ENCODE results near the gene TIMM21. TPM values are rescaled to one million over a fixed set of nuclear protein-coding genes. Genes with fewer than 3 reads are reported as not detected.
A peak's percentile ranks its signal among the peaks of the same experiment; 100 is the strongest.

TIMM21 gene
- total and polyA plus RNA-seq, 9 donors: 37.9 to 50.7 (median 43.7) TPM

GRCh38 chr18:74183130-74183529, 34.8 kb downstream of the TIMM21 start:
- DNase-seq: no peak
- Histone ChIP-seq H3K27me3 (ENCODE audit: control insufficient read depth, insufficient read depth, low read length) (no peaks in the 10 kb centered on the region), H3K9me3 (replicated peaks; ENCODE audit: control insufficient read depth, low read depth, low read length) (no peaks in the 10 kb centered on the region), H3K27ac (ENCODE audit: low read length) (no peak overlapping the region), H3K4me1 (ENCODE audit: control insufficient read depth, insufficient read depth, low read length) (no peaks in the 10 kb centered on the region), H3K36me3 (ENCODE audit: control insufficient read depth, insufficient read depth, low read length) (no peaks in the 10 kb centered on the region), H3K4me3 (ENCODE audit: low read length) (no peak overlapping the region)
- WGBS (ENCODE audit: insufficient coverage): 26% methylated on average over 3 of the region's 3 CpGs

GRCh38 chr18:74184875-74185274, 36.6 kb downstream of the TIMM21 start:
- peaks cover 5% of the 10 kb centered on the region for H3K4me1 ChIP-seq (ENCODE audit: control insufficient read depth, insufficient read depth, low read length)
- H3K9me3 ChIP-seq (replicated peaks; ENCODE audit: control insufficient read depth, low read depth, low read length): no peaks in the 10 kb centered on the region
- no peak overlapping the region for H3K4me3 ChIP-seq (ENCODE audit: low read length)
- 69% methylated on average over 3 of the region's 3 CpGs for WGBS (ENCODE audit: insufficient coverage)
- H3K27me3 ChIP-seq (ENCODE audit: control insufficient read depth, insufficient read depth, low read length): no peaks in the 10 kb centered on the region
- H3K27ac ChIP-seq (ENCODE audit: low read length): no peak overlapping the region
- no peaks in the 10 kb centered on the region for H3K36me3 ChIP-seq (ENCODE audit: control insufficient read depth, insufficient read depth, low read length)
- no peak for DNase-seq

DNA sequence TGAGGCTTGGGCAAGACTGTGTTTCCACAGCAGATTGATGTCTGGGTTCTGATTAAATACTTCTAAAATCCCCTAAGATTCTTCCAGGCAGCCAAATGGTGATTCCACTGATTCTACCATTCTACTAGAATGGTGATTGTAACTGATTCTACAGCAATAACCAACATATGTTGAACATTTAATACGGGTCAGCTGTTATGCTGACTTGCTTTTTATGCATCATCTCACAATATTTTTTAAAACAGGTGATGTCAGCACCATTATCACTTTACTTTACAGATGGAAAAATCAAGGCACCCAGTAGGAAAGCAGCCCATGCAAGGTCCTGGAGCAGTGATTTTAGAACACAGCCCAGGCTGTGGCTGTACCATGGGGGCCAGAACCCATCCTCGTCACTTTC, 37.5 kb downstream of the TIMM21 start:
- WGBS (ENCODE audit: insufficient coverage): no CpG with 5 or more reads among the region's 2 CpGs
- H3K9me3 ChIP-seq (replicated peaks; ENCODE audit: control insufficient read depth, low read depth, low read length): no peaks in the 10 kb centered on the region
- no peaks in the 10 kb centered on the region for H3K36me3 ChIP-seq (ENCODE audit: control insufficient read depth, insufficient read depth, low read length)
- no peak overlapping the region for H3K27ac ChIP-seq (ENCODE audit: low read length)
- no peak for DNase-seq
- H3K27me3 ChIP-seq (ENCODE audit: control insufficient read depth, insufficient read depth, low read length): no peaks in the 10 kb centered on the region
- peaks cover 5% of the 10 kb centered on the region for H3K4me1 ChIP-seq (ENCODE audit: control insufficient read depth, insufficient read depth, low read length)
- no peak overlapping the region for H3K4me3 ChIP-seq (ENCODE audit: low read length)

- Histone ChIP-seq H3K9me3 (replicated peaks; ENCODE audit: control insufficient read depth, low read depth, low read length) (no peaks in the 10 kb centered on the region), H3K4me1 (ENCODE audit: control insufficient read depth, insufficient read depth, low read length) (peaks cover 5% of the 10 kb centered on the region), H3K27me3 (ENCODE audit: control insufficient read depth, insufficient read depth, low read length) (peaks cover 2% of the 10 kb centered on the region), H3K36me3 (ENCODE audit: control insufficient read depth, insufficient read depth, low read length) (no peaks in the 10 kb centered on the region), H3K4me3 (ENCODE audit: low read length) (no peak overlapping the region), H3K27ac (ENCODE audit: low read length) (no peak overlapping the region)
- WGBS (ENCODE audit: insufficient coverage): 86% methylated on average over 1 of the region's 3 CpGs
- no peak for DNase-seq
Observed at GRCh38 chr18:74186661-74187060, 38.3 kb downstream of the TIMM21 start.

DNA sequence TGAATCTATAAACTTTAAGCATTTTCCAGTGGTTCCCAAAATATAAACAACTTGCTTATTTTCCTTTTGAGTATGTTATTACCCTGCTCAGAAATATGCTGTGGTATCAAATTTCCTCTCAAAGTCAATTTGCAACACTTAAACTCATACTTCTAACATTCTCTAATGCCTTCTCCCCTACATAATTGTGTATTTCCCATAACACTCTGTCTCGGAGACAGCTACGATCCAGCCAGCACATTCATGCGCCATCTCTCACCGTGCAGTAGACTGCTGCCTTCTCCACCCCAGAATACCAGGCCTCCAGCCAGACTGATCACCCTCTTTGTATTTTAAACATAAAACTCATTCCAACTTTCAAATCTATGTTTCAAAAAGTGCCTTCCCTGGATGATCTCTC, 41.8 kb downstream of the TIMM21 start:
- peaks cover 8% of the 10 kb centered on the region for H3K27me3 ChIP-seq (ENCODE audit: control insufficient read depth, insufficient read depth, low read length)
- no peak overlapping the region for H3K27ac ChIP-seq (ENCODE audit: low read length)
- no peaks in the 10 kb centered on the region for H3K9me3 ChIP-seq (replicated peaks; ENCODE audit: control insufficient read depth, low read depth, low read length)
- no peak overlapping the region for H3K4me3 ChIP-seq (ENCODE audit: low read length)
- peaks cover 5% of the 10 kb centered on the region for H3K4me1 ChIP-seq (ENCODE audit: control insufficient read depth, insufficient read depth, low read length)
- 63% methylated on average over 4 of the region's 4 CpGs for WGBS (ENCODE audit: insufficient coverage)
- no peak for DNase-seq
- no peaks in the 10 kb centered on the region for H3K36me3 ChIP-seq (ENCODE audit: control insufficient read depth, insufficient read depth, low read length)

DNA sequence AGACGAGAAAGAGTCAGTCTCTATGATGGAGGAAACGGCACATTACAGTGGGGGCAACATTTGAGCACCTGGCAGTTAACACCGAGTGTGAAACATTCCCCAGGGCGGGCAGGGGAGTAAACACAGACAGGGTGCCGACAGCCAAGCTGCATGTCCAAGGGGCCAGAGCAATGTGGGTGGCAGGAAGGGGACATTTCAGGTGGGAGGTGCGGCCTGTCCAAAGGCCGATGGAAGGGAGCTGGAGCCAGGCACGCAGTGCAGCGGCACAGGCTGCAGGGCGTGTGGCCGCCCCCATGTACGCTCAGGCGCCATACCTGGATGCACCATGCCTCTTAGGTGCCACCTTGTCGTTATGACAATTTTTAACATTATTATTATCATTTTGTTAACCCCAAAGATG, 43.3 kb downstream of the TIMM21 start:
- no peaks in the 10 kb centered on the region for H3K36me3 ChIP-seq (ENCODE audit: control insufficient read depth, insufficient read depth, low read length)
- peaks cover 8% of the 10 kb centered on the region for H3K27me3 ChIP-seq (ENCODE audit: control insufficient read depth, insufficient read depth, low read length)
- 45% methylated on average over 7 of the region's 14 CpGs for WGBS (ENCODE audit: insufficient coverage)
- H3K4me1 ChIP-seq (ENCODE audit: control insufficient read depth, insufficient read depth, low read length): peaks cover 5% of the 10 kb centered on the region
- H3K27ac ChIP-seq (ENCODE audit: low read length): no peak overlapping the region
- H3K4me3 ChIP-seq (ENCODE audit: low read length): no peak overlapping the region
- H3K9me3 ChIP-seq (replicated peaks; ENCODE audit: control insufficient read depth, low read depth, low read length): no peaks in the 10 kb centered on the region
- DNase-seq: no peak

DNA sequence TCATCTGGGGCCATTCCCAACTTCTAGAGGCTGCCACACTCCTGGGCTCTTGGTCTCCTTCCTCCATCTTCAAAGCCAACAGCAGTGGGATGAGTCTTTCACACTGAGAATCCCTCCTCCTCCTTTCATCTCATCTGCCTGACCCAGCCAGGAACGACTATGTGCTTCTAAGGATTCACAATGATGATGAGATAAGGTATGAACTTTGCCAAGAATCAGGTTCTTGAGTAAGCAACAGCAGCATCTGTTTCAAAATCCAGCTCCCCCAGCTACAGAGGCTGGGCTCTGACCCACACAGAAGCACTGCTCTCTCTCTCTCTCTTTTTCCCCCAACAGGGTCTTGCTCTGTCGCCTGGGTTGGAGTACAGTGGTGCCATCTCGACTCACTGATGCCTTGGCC, 46.4 kb downstream of the TIMM21 start:
- H3K9me3 ChIP-seq (replicated peaks; ENCODE audit: control insufficient read depth, low read depth, low read length): no peaks in the 10 kb centered on the region
- H3K36me3 ChIP-seq (ENCODE audit: control insufficient read depth, insufficient read depth, low read length): no peaks in the 10 kb centered on the region
- no peak overlapping the region for H3K27ac ChIP-seq (ENCODE audit: low read length)
- H3K4me3 ChIP-seq (ENCODE audit: low read length): no peak overlapping the region
- WGBS (ENCODE audit: insufficient coverage): 80% methylated on average over 2 of the region's 3 CpGs
- no peaks in the 10 kb centered on the region for H3K4me1 ChIP-seq (ENCODE audit: control insufficient read depth, insufficient read depth, low read length)
- peaks cover 8% of the 10 kb centered on the region for H3K27me3 ChIP-seq (ENCODE audit: control insufficient read depth, insufficient read depth, low read length)
- no peak for DNase-seq

DNA sequence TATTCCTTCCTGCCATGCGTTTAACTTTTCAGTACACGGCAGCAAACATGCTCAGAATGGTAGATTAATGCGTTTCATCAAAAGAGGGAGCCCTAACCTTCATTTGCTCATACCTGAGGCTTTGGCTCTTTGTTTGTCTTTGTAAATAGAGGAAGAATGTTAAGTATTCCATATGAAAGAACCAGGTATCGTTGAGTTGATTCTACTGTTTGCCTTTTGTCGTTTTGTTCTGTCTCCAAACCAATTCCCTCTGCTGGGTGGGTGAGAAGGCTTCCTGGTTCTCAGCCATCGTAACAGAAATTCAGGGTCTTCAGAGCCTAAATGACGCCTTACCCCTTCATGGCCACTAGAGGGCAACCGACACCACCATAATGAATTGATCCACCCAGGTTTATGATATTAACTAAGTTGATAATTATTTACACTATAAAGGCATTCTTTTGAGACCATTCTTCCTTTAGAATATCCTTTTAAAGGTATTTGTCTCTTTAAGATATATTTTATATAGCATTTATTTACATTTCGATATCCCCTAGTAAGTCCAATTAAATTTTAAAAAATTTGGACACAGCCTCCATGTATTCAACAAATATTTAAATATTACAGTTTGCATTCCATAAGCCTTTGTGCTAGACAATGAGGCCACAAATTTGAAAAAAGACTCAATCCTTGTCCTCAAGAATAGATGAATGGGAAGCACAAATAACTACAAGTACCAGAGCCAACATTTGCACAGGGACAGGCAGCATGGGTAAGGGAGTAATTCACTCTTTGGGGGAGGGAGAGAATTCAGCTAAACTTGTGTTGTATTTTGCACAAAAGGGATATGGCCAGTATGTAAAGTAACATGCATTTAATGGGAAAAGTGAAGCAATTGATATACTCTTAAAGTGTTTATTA, 48.1 kb downstream of the TIMM21 start:
- peak; percentile 72 for DNase-seq
- Histone ChIP-seq H3K9me3 (replicated peaks; ENCODE audit: control insufficient read depth, low read depth, low read length) (no peaks in the 10 kb centered on the region), H3K36me3 (ENCODE audit: control insufficient read depth, insufficient read depth, low read length) (no peaks in the 10 kb centered on the region), H3K4me3 (ENCODE audit: low read length) (peak overlapping the region; percentile 22), H3K27me3 (ENCODE audit: control insufficient read depth, insufficient read depth, low read length) (peaks cover 8% of the 10 kb centered on the region), H3K27ac (ENCODE audit: low read length) (no peak overlapping the region), H3K4me1 (ENCODE audit: control insufficient read depth, insufficient read depth, low read length) (no peaks in the 10 kb centered on the region)
- WGBS (ENCODE audit: insufficient coverage): no CpG with 5 or more reads among the region's 9 CpGs

- peaks cover 6% of the 10 kb centered on the region for H3K27me3 ChIP-seq (ENCODE audit: control insufficient read depth, insufficient read depth, low read length)
- H3K9me3 ChIP-seq (replicated peaks; ENCODE audit: control insufficient read depth, low read depth, low read length): no peaks in the 10 kb centered on the region
- no peak overlapping the region for H3K4me3 ChIP-seq (ENCODE audit: low read length)
- DNase-seq: no peak
- no peaks in the 10 kb centered on the region for H3K4me1 ChIP-seq (ENCODE audit: control insufficient read depth, insufficient read depth, low read length)
- no peak overlapping the region for H3K27ac ChIP-seq (ENCODE audit: low read length)
- 67% methylated on average over 10 of the region's 11 CpGs for WGBS (ENCODE audit: insufficient coverage)
- H3K36me3 ChIP-seq (ENCODE audit: control insufficient read depth, insufficient read depth, low read length): no peaks in the 10 kb centered on the region
Observed at GRCh38 chr18:74197705-74198341, 49.5 kb downstream of the TIMM21 start.

- H3K27me3 ChIP-seq (ENCODE audit: control insufficient read depth, insufficient read depth, low read length): peaks cover 6% of the 10 kb centered on the region
- H3K4me1 ChIP-seq (ENCODE audit: control insufficient read depth, insufficient read depth, low read length): no peaks in the 10 kb centered on the region
- no peak for DNase-seq
- no peak overlapping the region for H3K4me3 ChIP-seq (ENCODE audit: low read length)
- H3K27ac ChIP-seq (ENCODE audit: low read length): no peak overlapping the region
- no peaks in the 10 kb centered on the region for H3K36me3 ChIP-seq (ENCODE audit: control insufficient read depth, insufficient read depth, low read length)
- H3K9me3 ChIP-seq (replicated peaks; ENCODE audit: control insufficient read depth, low read depth, low read length): no peaks in the 10 kb centered on the region
- 77% methylated on average over 3 of the region's 3 CpGs for WGBS (ENCODE audit: insufficient coverage)
Observed at GRCh38 chr18:74198453-74198852, 50.1 kb downstream of the TIMM21 start.

All from muscle of leg (tissue), 11 donors.